CD4-positive, alpha-beta T cell treated with Interleukin-17A for 4 hours (primary cell): Measurements from ENCODE around the gene DPP4.

Source experiments
- DNase-seq: peaks from one replicate; pipeline ENCODE4 v3.0.0-alpha.2; 2020; ENCODE audit warnings: mixed read lengths

The DPP4 gene

GRCh38 chr2:161947406-161947805 lies 126.6 kb downstream of the DPP4 start:
- no peak for DNase-seq

- peak; percentile 15 for DNase-seq
These were observed 127.4 kb downstream of the DPP4 start for GRCh38 chr2:161946489-161947107.

- DNase-seq, result no peak
These were observed 131.0 kb downstream of the DPP4 start for GRCh38 chr2:161943011-161943410.
